ENCODE results near the gene KRTAP5-4. TPM values are rescaled to one million over a fixed set of nuclear protein-coding genes. Genes with fewer than 3 reads are reported as not detected.
"Not testable (repeated sequence)": the region's sequence is repeated elsewhere in the genome, so short reads cannot be mapped to it uniquely, and the experiment has no call there.

Gene KRTAP5-4
- polyA plus RNA-seq, 10 donors: not detected

- DNase-seq: no peak
Observed at GRCh38 chr11:1653541-1654387, 31.8 kb upstream of the KRTAP5-4 start.

- DNase-seq: peak in 2 of 3 donors; percentile 82 to 85
Observed at GRCh38 chr11:1652771-1653540, 31.0 kb upstream of the KRTAP5-4 start.

- no peak for DNase-seq
Observed at GRCh38 chr11:1652442-1652770, 30.5 kb upstream of the KRTAP5-4 start.

- no peak for DNase-seq
Observed at GRCh38 chr11:1652026-1652425, 30.1 kb upstream of the KRTAP5-4 start.

- DNase-seq: no peak
Observed at GRCh38 chr11:1651411-1651980, 29.6 kb upstream of the KRTAP5-4 start.

GRCh38 chr11:1650918-1651262 is 29.0 kb upstream of the KRTAP5-4 start:
- DNase-seq: no peak

- DNase-seq: no peak
Observed at GRCh38 chr11:1650034-1650917, 28.3 kb upstream of the KRTAP5-4 start.

- DNase-seq: no peak
Observed at GRCh38 chr11:1648653-1649420, 26.9 kb upstream of the KRTAP5-4 start.

GRCh38 chr11:1647901-1648652 is 26.1 kb upstream of the KRTAP5-4 start:
- DNase-seq: no peak

GRCh38 chr11:1646540-1646939 is 24.6 kb upstream of the KRTAP5-4 start:
- DNase-seq: not testable (repeated sequence)

GRCh38 chr11:1645357-1645821 is 23.5 kb upstream of the KRTAP5-4 start:
- no peak for DNase-seq

- DNase-seq: no peak
Observed at GRCh38 chr11:1644601-1645356, 22.8 kb upstream of the KRTAP5-4 start.

- DNase-seq: no peak
Observed at GRCh38 chr11:1643146-1643690, 21.3 kb upstream of the KRTAP5-4 start.

GRCh38 chr11:1642288-1643145 is 20.6 kb upstream of the KRTAP5-4 start:
- no peak for DNase-seq

- no peak for DNase-seq
Observed at GRCh38 chr11:1641096-1641495, 19.2 kb upstream of the KRTAP5-4 start.

- peak in 2 of 3 donors; percentile 28 to 41 for DNase-seq
Observed at GRCh38 chr11:1640076-1640946, 18.4 kb upstream of the KRTAP5-4 start.

- no peak for DNase-seq
Observed at GRCh38 chr11:1639666-1640065, 17.7 kb upstream of the KRTAP5-4 start.
